Right atrium auricular region (tissue), 2 donors: ENCODE data around the gene ICAM3. TPM values are rescaled to one million over a fixed set of nuclear protein-coding genes. Genes with fewer than 3 reads are reported as not detected.
"Not testable (repeated sequence)": the region's sequence is repeated elsewhere in the genome, so short reads cannot be mapped to it uniquely, and the experiment has no call there.

Experiments used
- DNase-seq: peaks from one replicate; pipeline ENCODE4 v3.0.0-alpha.2; 2019; ENCODE audit warnings: low spot score
- H3K27ac ChIP-seq, 2 donors: fragments of 200-600 bp; sonication (generic); 1 replicate in 1 of 2; 2 replicates in 1 of 2; pipeline ENCODE4 v1.5.1; 2016 to 2019
- H3K27me3 ChIP-seq, 2 donors: fragments of 200-600 bp; sonication (generic); one replicate each; pipeline versions ENCODE4 v1.5.1 to v1.6.0; 2017 to 2019
- H3K36me3 ChIP-seq: fragments of 200-600 bp; sonication (generic); one replicate; pipeline ENCODE4 v1.5.1; 2016
- H3K4me1 ChIP-seq, 2 donors: fragments of 200-600 bp; sonication (generic); one replicate each; pipeline versions ENCODE4 v1.5.1 to v1.6.0; 2017 to 2019
- H3K4me3 ChIP-seq, 2 donors: fragments of 200-600 bp; sonication (generic); 1 replicate in 1 of 2; 2 replicates in 1 of 2; pipeline ENCODE4 v1.5.1; 2017 to 2019; ENCODE audit warnings: mild to moderate bottlenecking in 1 of 2, moderate library complexity in 1 of 2
- H3K9me3 ChIP-seq, 2 donors: fragments of 200-600 bp; sonication (generic); one replicate each; pipeline ENCODE4 v1.5.1; 2019
- CTCF ChIP-seq, 2 donors: fragments of 200-600 bp; sonication (generic); IDR thresholded peaks; one replicate each; pipeline ENCODE4 v1.5.1; 2019; ENCODE audit warnings: antibody characterized with exemption in 2 of 2
- total RNA-seq, 2 donors: library from RNA; depleted of rRNA; stranded (reverse); fragments of >200 nt; gene quantifications; one replicate each; pipeline ENCODE4 v1.1.0, GENCODE V29; 2016

Gene ICAM3
- total RNA-seq, 2 donors from 2014 or later = 5.3 to 7.1 TPM

GRCh38 chr19:10379880-10380312 lies 40.5 kb upstream of the ICAM3 start:
- Histone ChIP-seq H3K4me3 (peak overlapping the region; percentile 65 to 91), H3K9me3 (no peaks in the 10 kb centered on the region), H3K36me3 (peaks cover 16% of the 10 kb centered on the region), H3K27me3 (no peaks in the 10 kb centered on the region), H3K27ac (peak overlapping the region; percentile 67 to 88), H3K4me1 (peaks cover 0 to 17% of the 10 kb centered on the region in 2 donors)
- no peak for TF ChIP-seq CTCF (IDR thresholded peaks at IDR 0.05)
- DNase-seq = no peak

- peaks cover 0 to 17% of the 10 kb centered on the region in 2 donors for H3K4me1 ChIP-seq
- H3K27me3 ChIP-seq = no peaks in the 10 kb centered on the region
- DNase-seq = no peak
- no peak overlapping the region for H3K4me3 ChIP-seq
- H3K27ac ChIP-seq = no peak overlapping the region
- H3K9me3 ChIP-seq = no peaks in the 10 kb centered on the region
- no peak for TF ChIP-seq CTCF (IDR thresholded peaks at IDR 0.05)
- H3K36me3 ChIP-seq = peaks cover 17% of the 10 kb centered on the region
Observed at GRCh38 chr19:10378124-10378523, 38.7 kb upstream of the ICAM3 start.

- peaks cover 17% of the 10 kb centered on the region for H3K36me3 ChIP-seq
Observed at GRCh38 chr19:10377140-10377640, 37.8 kb upstream of the ICAM3 start.

GRCh38 chr19:10374931-10375330 lies 35.5 kb upstream of the ICAM3 start:
- H3K9me3 ChIP-seq = no peaks in the 10 kb centered on the region
- no peak for DNase-seq
- no peak for TF ChIP-seq CTCF (IDR thresholded peaks at IDR 0.05)
- no peak overlapping the region for H3K4me3 ChIP-seq
- H3K4me1 ChIP-seq = peaks cover 0 to 10% of the 10 kb centered on the region in 2 donors
- H3K36me3 ChIP-seq = peaks cover 17% of the 10 kb centered on the region
- H3K27ac ChIP-seq = no peak overlapping the region
- H3K27me3 ChIP-seq = no peaks in the 10 kb centered on the region

More at GRCh38 chr19:10377140-10377640, 37.8 kb upstream of the ICAM3 start:
- DNase-seq, H3K9me3 ChIP-seq, H3K27me3 ChIP-seq, H3K4me3 ChIP-seq, H3K27ac ChIP-seq: not testable (repeated sequence)
- H3K4me1 ChIP-seq = peaks cover 0 to 17% of the 10 kb centered on the region in 2 donors

GRCh38 chr19:10372690-10373089 lies 33.3 kb upstream of the ICAM3 start:
- Histone ChIP-seq H3K4me1 (no peaks in the 10 kb centered on the region), H3K4me3 (no peak overlapping the region), H3K9me3 (no peaks in the 10 kb centered on the region), H3K36me3 (peaks cover 16% of the 10 kb centered on the region), H3K27ac (no peak overlapping the region), H3K27me3 (no peaks in the 10 kb centered on the region)
- no peak for DNase-seq
- no peak for TF ChIP-seq CTCF (IDR thresholded peaks at IDR 0.05)

GRCh38 chr19:10368101-10368803 lies 28.8 kb upstream of the ICAM3 start:
- H3K4me3 ChIP-seq = no peak overlapping the region
- no peaks in the 10 kb centered on the region for H3K4me1 ChIP-seq
- TF ChIP-seq CTCF (IDR thresholded peaks at IDR 0.05) = no peak
- H3K36me3 ChIP-seq = peaks cover 39% of the 10 kb centered on the region
- no peaks in the 10 kb centered on the region for H3K27me3 ChIP-seq
- no peaks in the 10 kb centered on the region for H3K9me3 ChIP-seq
- no peak overlapping the region for H3K27ac ChIP-seq
- DNase-seq = no peak

- not testable (repeated sequence) for H3K9me3 ChIP-seq, H3K4me1 ChIP-seq, H3K27ac ChIP-seq, H3K27me3 ChIP-seq, DNase-seq, H3K4me3 ChIP-seq
- H3K36me3 ChIP-seq = peaks cover 51% of the 10 kb centered on the region
Observed at GRCh38 chr19:10366950-10367512, 27.6 kb upstream of the ICAM3 start.
